GM12878 (cell line): ENCODE results near the gene AGBL1. TPM values are rescaled to one million over a fixed set of nuclear protein-coding genes. Genes with fewer than 3 reads are reported as not detected.

Experiments
- ATAC-seq: fragments of 200-7000 bp; cut with Tn5 transposase; 3 replicates; pipeline ENCODE4 v1.9.1; 2020; ENCODE audit warnings: mild to moderate bottlenecking, moderate library complexity
- BruUV-seq: library from RNA; stranded (reverse); fragments of 400-500 nt; replicated peaks from 2 replicates; lab custom pipeline; 2021; lab: Mats Ljungman, UMichigan
- CTCF ChIA-PET: fragments of 300-600 bp; sonication (Branson Sonifier 250); formaldehyde crosslinking; extraction: SDS; loops from one replicate; lab custom pipeline; 2021; ENCODE audit warnings: inconsistent platforms; lab: Yijun Ruan, JAX
- POLR2A ChIA-PET: fragments of 350-600 bp; formaldehyde crosslinking; extraction: SDS; loops from one replicate; lab custom pipeline; 2021; ENCODE audit warnings: inconsistent platforms; lab: Charles Lee
- RAD21 ChIA-PET: fragments of 300-600 bp; sonication (Branson Sonifier 250); formaldehyde crosslinking; loops from one replicate; lab custom pipeline; 2023; ENCODE audit warnings: antibody characterized with exemption; ENCODE audit not compliant: unreplicated experiment; lab: Charles Lee
- SMC1A ChIA-PET: fragments of 300-600 bp; sonication (Branson Sonifier 250); formaldehyde crosslinking; loops from one replicate; lab custom pipeline; 2023; ENCODE audit not compliant: unreplicated experiment, uncharacterized antibody; lab: Charles Lee
- DNase-seq: peaks from one replicate; pipeline ENCODE4 v3.0.0-alpha.2; 2011; ENCODE audit warnings: low read depth, low spot score
- FAIRE-seq: peaks from 3 replicates; lab custom pipeline; 2011; peaks lifted over from hg19 to GRCh38; lab: Jason Lieb, UNC
- H2AFZ ChIP-seq: 2 replicates; pipeline ENCODE4 v1.6.0; 2011; ENCODE audit warnings: low read depth, low read length, control low read depth; ENCODE audit not compliant: control insufficient read depth
- H3K27ac ChIP-seq: 2 replicates; pipeline ENCODE4 v1.5.1; 2011; ENCODE audit warnings: control low read depth; ENCODE audit not compliant: control insufficient read depth, insufficient read depth
- H3K27me3 ChIP-seq, 2 experiments: replicated peaks in 1 of 2; 2 replicates each; pipeline versions ENCODE4 v1.6.0 to v1.6.1; 2011; ENCODE audit warnings: low read length in 1 of 2; ENCODE audit not compliant: control insufficient read depth in 2 of 2, insufficient read depth in 2 of 2
- H3K36me3 ChIP-seq, 2 experiments: 2 replicates each; pipeline ENCODE4 v1.5.1; 2011; ENCODE audit warnings: low read length in 1 of 2; ENCODE audit not compliant: control insufficient read depth in 2 of 2, insufficient read depth in 2 of 2
- H3K4me1 ChIP-seq: 2 replicates; pipeline ENCODE4 v1.6.1; 2011; ENCODE audit warnings: mild to moderate bottlenecking, low read length, moderate library complexity, mixed read lengths; ENCODE audit not compliant: control insufficient read depth, insufficient read depth
- H3K4me2 ChIP-seq: 2 replicates; pipeline ENCODE4 v1.6.0; 2011; ENCODE audit warnings: control low read depth; ENCODE audit not compliant: control insufficient read depth, insufficient read depth
- H3K4me3 ChIP-seq: fragments of 200-600 bp; sonication (generic); 2 replicates; pipeline ENCODE4 v1.5.1; 2016
- H3K79me2 ChIP-seq: 2 replicates; pipeline ENCODE4 v1.6.0; 2011; ENCODE audit warnings: low read length; ENCODE audit not compliant: control insufficient read depth, insufficient read depth
- H3K9ac ChIP-seq: 2 replicates; pipeline ENCODE4 v1.8.0; 2011; ENCODE audit warnings: low read length, control low read depth, mixed read lengths; ENCODE audit not compliant: control insufficient read depth, insufficient read depth
- H3K9me3 ChIP-seq: replicated peaks from 3 replicates; pipeline ENCODE4 v1.5.1; 2011; ENCODE audit warnings: mild to moderate bottlenecking, low read length; ENCODE audit not compliant: control insufficient read depth, insufficient read depth
- H4K20me1 ChIP-seq: 2 replicates; pipeline ENCODE4 v1.6.0; 2011; ENCODE audit not compliant: control insufficient read depth, insufficient read depth
- CREM ChIP-seq: IDR thresholded peaks from 2 replicates; pipeline ENCODE4 v1.6.1; 2014; ENCODE audit warnings: antibody characterized with exemption, low read depth
- MXI1 ChIP-seq: fragments of 150-350 bp; IDR thresholded peaks from 2 replicates; pipeline ENCODE4 v1.6.1; 2011; ENCODE audit warnings: low read depth, mild to moderate bottlenecking, inconsistent platforms, low read length, improper control_type of control experiment
- NFIC ChIP-seq: IDR thresholded peaks from 2 replicates; pipeline ENCODE4 v1.6.1; 2012; ENCODE audit warnings: low read depth, mild to moderate bottlenecking, inconsistent platforms, low read length, moderate library complexity
- NR2F1 ChIP-seq: fragments of 450-650 bp; conservative IDR thresholded peaks from 2 replicates; pipeline ENCODE4 v1.6.1; 2017; ENCODE audit warnings: mild to moderate bottlenecking
- PML ChIP-seq: IDR thresholded peaks from 2 replicates; pipeline ENCODE4 v1.6.1; 2012; ENCODE audit warnings: low read length, inconsistent platforms
- SREBF2 ChIP-seq: IDR thresholded peaks from 2 replicates; pipeline ENCODE4 v1.6.1; 2012; ENCODE audit warnings: mild to moderate bottlenecking, low read length
- SRF ChIP-seq, 2 experiments: IDR thresholded peaks; 2 replicates each; pipeline ENCODE4 v1.6.1; 2011; ENCODE audit warnings: low read depth in 2 of 2, low read length in 2 of 2, mild to moderate bottlenecking in 1 of 2, moderate library complexity in 1 of 2
- STAT3 ChIP-seq: IDR thresholded peaks from 2 replicates; pipeline ENCODE4 v1.6.1; 2011; ENCODE audit warnings: low read depth, low read length, improper control_type of control experiment
- ZNF622 ChIP-seq: fragments of 450-650 bp; IDR thresholded peaks from 2 replicates; pipeline ENCODE4 v1.6.1; 2017; ENCODE audit warnings: mild to moderate bottlenecking, inconsistent platforms
- WGBS: methylation state at CpG from one replicate; pipeline ENCODE4 v1.1.6; 2016; ENCODE audit warnings: low lambda C conversion rate; ENCODE audit not compliant: insufficient replicate concordance, insufficient coverage; ENCODE audit errors: missing lambda C conversion rate; 5-methylcytosine and 5-hydroxymethylcytosine counted together
- in situ Hi-C: fragments of 300-500 bp; cut with MboI; formaldehyde crosslinking; loops from 9 replicates; pipeline ENCODE4 v1.14.3; 2018; ENCODE audit warnings: mixed read lengths
- intact Hi-C: fragments of 100-400 bp; cut with micrococcal nuclease; formaldehyde crosslinking; loops from one replicate; pipeline ENCODE4 v1.14.2; 2022; ENCODE audit not compliant: unreplicated experiment
- polyA plus RNA-seq, 11 experiments: library from polyadenylated mRNA; depleted of rRNA in 4 of 11; unstranded in 6 of 11; stranded (reverse) in 5 of 11; fragments of >200 nt; fragmentation: Nextera tagmentation in 4 of 11; fragmentation: Illumina TruSeq in 1 of 11; extraction: Ambion mirVana in 4 of 11; extraction: Trizol in 1 of 11; gene quantifications; 1 replicate in 1 of 11; 2 replicates in 10 of 11; pipeline versions ENCODE4 v1.2.1 to v1.2.3, GENCODE V29; 2011 to 2016; ENCODE audit warnings: inconsistent platforms in 2 of 11, missing spikeins in 2 of 11, low read depth in 1 of 11
- total RNA-seq, 4 experiments: library from RNA; depleted of rRNA in 3 of 4; stranded (reverse); fragments of >200 nt in 3 of 4; fragmentation: Illumina TruSeq in 1 of 4; extraction: Trizol in 1 of 4; gene quantifications; 2 replicates each; pipeline versions ENCODE4 v1.2.1 to v1.2.3, GENCODE V29; 2013 to 2021
- TF ChIP-seq, protein P1 (sequence below): fragments of 450-650 bp; IDR thresholded peaks from 2 replicates; pipeline ENCODE4 v1.6.1; 2017; ENCODE audit warnings: mild to moderate bottlenecking, moderate library complexity
- TF ChIP-seq, protein P2 (sequence below): fragments of 450-650 bp; IDR thresholded peaks from 2 replicates; pipeline ENCODE4 v1.6.1; 2017; ENCODE audit warnings: mild to moderate bottlenecking
- TF ChIP-seq, protein P3 (sequence below): fragments of 450-650 bp; conservative IDR thresholded peaks from 2 replicates; pipeline ENCODE4 v1.6.1; 2017; ENCODE audit warnings: mild to moderate bottlenecking, moderate library complexity
- TF ChIP-seq, protein P4 (sequence below): fragments of 450-650 bp; IDR thresholded peaks from 2 replicates; pipeline ENCODE4 v1.6.1; 2017; ENCODE audit warnings: antibody characterized with exemption, mild to moderate bottlenecking, moderate library complexity

Gene AGBL1
- total and polyA plus RNA-seq, 10 of the 15 experiments (the other 5 are each of a cell fraction or from before 2014, with no cell fraction given), result not detected

DNA sequence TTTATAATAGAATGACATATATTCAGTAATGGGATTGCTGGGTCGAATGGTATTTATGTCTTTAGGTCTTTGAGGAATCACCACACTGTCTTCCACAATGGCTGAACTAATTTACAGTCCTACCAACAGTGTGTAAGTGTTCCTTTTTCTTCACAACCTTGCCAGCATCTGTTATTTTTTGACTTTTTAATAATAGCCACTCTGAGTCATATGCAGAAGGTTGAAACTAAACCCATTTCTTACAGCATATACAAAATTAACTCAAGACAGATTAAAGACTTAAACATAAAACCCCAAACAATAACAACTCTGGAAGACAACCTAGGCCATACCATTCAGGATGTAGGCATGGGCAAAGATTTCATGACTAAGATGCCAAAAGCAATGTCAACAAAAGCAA, 671.4 kb downstream of the AGBL1 start:
- RAD21 ChIA-PET, result no interaction called here
- in situ Hi-C loops, result no loop called here
- H3K4me3 ChIP-seq, result no peak overlapping the region
- no peak overlapping the region for H3K27ac ChIP-seq
- intact Hi-C loops, result no loop called here
- no peaks in the 10 kb centered on the region for H3K36me3 ChIP-seq
- no peak for DNase-seq
- SMC1A ChIA-PET, result no interaction called here
- CTCF ChIA-PET, result no interaction called here
- no TSS peak for BruUV-seq
- no peaks in the 10 kb centered on the region for H3K79me2 ChIP-seq
- no peaks in the 10 kb centered on the region for H3K4me1 ChIP-seq
- WGBS, result 0% methylated on average over 1 of the region's 1 CpG
- H2AFZ ChIP-seq, result no peak overlapping the region
- no peak for ATAC-seq
- POLR2A ChIA-PET, result no interaction called here
- H3K4me2 ChIP-seq, result no peak overlapping the region
- no peaks in the 10 kb centered on the region for H3K27me3 ChIP-seq
- no peak for FAIRE-seq
- no peak overlapping the region for H3K9ac ChIP-seq
- no peaks in the 10 kb centered on the region for H4K20me1 ChIP-seq
- H3K9me3 ChIP-seq, result no peaks in the 10 kb centered on the region
- TF ChIP-seq MXI1 (no peak), NR2F1 (no peak), SREBF2 (no peak), STAT3 (no peak), PML (no peak), SRF (IDR thresholded peaks at IDR 0.05; ENCODE audit: low read depth in 2 of 2, low read length in 2 of 2) (no peak), CREM (no peak), NFIC (no peak), ZNF622 (no peak)
- TF ChIP-seq, protein P1, sequence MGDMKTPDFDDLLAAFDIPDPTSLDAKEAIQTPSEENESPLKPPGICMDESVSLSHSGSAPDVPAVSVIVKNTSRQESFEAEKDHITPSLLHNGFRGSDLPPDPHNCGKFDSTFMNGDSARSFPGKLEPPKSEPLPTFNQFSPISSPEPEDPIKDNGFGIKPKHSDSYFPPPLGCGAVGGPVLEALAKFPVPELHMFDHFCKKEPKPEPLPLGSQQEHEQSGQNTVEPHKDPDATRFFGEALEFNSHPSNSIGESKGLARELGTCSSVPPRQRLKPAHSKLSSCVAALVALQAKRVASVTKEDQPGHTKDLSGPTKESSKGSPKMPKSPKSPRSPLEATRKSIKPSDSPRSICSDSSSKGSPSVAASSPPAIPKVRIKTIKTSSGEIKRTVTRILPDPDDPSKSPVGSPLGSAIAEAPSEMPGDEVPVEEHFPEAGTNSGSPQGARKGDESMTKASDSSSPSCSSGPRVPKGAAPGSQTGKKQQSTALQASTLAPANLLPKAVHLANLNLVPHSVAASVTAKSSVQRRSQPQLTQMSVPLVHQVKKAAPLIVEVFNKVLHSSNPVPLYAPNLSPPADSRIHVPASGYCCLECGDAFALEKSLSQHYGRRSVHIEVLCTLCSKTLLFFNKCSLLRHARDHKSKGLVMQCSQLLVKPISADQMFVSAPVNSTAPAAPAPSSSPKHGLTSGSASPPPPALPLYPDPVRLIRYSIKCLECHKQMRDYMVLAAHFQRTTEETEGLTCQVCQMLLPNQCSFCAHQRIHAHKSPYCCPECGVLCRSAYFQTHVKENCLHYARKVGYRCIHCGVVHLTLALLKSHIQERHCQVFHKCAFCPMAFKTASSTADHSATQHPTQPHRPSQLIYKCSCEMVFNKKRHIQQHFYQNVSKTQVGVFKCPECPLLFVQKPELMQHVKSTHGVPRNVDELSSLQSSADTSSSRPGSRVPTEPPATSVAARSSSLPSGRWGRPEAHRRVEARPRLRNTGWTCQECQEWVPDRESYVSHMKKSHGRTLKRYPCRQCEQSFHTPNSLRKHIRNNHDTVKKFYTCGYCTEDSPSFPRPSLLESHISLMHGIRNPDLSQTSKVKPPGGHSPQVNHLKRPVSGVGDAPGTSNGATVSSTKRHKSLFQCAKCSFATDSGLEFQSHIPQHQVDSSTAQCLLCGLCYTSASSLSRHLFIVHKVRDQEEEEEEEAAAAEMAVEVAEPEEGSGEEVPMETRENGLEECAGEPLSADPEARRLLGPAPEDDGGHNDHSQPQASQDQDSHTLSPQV, result no peak
- TF ChIP-seq, protein P2, sequence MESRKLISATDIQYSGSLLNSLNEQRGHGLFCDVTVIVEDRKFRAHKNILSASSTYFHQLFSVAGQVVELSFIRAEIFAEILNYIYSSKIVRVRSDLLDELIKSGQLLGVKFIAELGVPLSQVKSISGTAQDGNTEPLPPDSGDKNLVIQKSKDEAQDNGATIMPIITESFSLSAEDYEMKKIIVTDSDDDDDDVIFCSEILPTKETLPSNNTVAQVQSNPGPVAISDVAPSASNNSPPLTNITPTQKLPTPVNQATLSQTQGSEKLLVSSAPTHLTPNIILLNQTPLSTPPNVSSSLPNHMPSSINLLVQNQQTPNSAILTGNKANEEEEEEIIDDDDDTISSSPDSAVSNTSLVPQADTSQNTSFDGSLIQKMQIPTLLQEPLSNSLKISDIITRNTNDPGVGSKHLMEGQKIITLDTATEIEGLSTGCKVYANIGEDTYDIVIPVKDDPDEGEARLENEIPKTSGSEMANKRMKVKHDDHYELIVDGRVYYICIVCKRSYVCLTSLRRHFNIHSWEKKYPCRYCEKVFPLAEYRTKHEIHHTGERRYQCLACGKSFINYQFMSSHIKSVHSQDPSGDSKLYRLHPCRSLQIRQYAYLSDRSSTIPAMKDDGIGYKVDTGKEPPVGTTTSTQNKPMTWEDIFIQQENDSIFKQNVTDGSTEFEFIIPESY, result no peak
- TF ChIP-seq, protein P3, sequence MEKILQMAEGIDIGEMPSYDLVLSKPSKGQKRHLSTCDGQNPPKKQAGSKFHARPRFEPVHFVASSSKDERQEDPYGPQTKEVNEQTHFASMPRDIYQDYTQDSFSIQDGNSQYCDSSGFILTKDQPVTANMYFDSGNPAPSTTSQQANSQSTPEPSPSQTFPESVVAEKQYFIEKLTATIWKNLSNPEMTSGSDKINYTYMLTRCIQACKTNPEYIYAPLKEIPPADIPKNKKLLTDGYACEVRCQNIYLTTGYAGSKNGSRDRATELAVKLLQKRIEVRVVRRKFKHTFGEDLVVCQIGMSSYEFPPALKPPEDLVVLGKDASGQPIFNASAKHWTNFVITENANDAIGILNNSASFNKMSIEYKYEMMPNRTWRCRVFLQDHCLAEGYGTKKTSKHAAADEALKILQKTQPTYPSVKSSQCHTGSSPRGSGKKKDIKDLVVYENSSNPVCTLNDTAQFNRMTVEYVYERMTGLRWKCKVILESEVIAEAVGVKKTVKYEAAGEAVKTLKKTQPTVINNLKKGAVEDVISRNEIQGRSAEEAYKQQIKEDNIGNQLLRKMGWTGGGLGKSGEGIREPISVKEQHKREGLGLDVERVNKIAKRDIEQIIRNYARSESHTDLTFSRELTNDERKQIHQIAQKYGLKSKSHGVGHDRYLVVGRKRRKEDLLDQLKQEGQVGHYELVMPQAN, result no peak
- TF ChIP-seq, protein P4, sequence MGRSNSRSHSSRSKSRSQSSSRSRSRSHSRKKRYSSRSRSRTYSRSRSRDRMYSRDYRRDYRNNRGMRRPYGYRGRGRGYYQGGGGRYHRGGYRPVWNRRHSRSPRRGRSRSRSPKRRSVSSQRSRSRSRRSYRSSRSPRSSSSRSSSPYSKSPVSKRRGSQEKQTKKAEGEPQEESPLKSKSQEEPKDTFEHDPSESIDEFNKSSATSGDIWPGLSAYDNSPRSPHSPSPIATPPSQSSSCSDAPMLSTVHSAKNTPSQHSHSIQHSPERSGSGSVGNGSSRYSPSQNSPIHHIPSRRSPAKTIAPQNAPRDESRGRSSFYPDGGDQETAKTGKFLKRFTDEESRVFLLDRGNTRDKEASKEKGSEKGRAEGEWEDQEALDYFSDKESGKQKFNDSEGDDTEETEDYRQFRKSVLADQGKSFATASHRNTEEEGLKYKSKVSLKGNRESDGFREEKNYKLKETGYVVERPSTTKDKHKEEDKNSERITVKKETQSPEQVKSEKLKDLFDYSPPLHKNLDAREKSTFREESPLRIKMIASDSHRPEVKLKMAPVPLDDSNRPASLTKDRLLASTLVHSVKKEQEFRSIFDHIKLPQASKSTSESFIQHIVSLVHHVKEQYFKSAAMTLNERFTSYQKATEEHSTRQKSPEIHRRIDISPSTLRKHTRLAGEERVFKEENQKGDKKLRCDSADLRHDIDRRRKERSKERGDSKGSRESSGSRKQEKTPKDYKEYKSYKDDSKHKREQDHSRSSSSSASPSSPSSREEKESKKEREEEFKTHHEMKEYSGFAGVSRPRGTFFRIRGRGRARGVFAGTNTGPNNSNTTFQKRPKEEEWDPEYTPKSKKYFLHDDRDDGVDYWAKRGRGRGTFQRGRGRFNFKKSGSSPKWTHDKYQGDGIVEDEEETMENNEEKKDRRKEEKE, result no peak
